Measurements from ENCODE around the gene PEAK3.
A peak's percentile ranks its signal among the peaks of the same experiment; 100 is the strongest.

PEAK3 gene

GRCh38 chr19:2271234-2272103 is 10.5 kb downstream of the PEAK3 start:
- ATAC-seq (no peak), DNase-seq (no peak)
- Mint-ChIP-seq H3K27ac (peak overlapping the region; percentile 91 to 100), H3K4me1 (peaks cover 56% of the 10 kb centered on the region), H3K9me3 (no peaks in the 10 kb centered on the region), H3K27me3 (no peaks in the 10 kb centered on the region), H3K4me3 (peak overlapping the region; percentile 84 to 90)

DNA sequence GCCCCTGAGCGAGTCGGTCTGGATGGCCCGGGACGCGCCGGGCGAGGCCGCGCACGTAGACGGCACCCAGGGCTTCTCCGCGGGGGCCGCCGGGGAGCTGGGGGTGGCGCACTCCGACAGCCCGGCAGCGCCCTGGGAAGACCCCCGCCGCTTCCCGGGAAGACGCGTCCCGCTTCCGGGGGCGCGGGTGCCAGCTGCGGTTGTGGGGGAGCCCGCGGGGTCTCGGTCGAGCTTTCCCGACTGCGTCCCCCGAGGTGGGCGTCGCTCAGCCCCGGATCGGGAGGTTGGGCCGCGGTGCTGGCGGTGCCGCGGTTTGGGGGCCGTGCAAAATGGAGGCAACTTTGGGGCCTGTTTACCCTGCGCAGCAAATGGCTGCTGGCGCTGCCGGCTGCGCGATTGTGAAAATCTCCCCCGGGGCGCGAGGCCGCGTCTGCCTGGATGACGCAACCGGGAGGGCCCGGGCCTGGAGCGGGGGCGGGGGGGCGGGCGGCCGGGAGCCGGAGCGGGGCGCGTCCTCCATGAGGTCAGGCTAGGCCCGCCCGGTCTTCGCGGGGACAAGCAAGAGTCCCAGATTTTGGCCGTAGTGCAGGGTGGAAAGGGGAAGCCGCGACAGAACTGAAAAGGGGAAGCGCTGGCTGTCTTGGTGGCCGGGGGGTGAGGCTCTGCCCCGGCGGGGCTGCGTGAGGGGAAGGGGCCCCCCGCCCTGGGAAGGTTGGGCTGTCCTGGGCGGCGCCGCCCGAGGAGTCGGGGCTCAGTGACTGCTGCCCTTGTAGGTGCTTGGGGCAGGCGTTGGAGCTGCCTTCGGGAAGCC is 11.3 kb downstream of the PEAK3 start:
- H3K9me3 Mint-ChIP-seq = no peaks in the 10 kb centered on the region
- H3K27ac Mint-ChIP-seq = peak overlapping the region; percentile 87 to 100
- H3K4me3 Mint-ChIP-seq = peak overlapping the region; percentile 84 to 90
- H3K4me1 Mint-ChIP-seq = peaks cover 61% of the 10 kb centered on the region
- H3K27me3 Mint-ChIP-seq = no peaks in the 10 kb centered on the region
- ATAC-seq = peak; percentile 39
- DNase-seq = peak; percentile 80 to 86

DNA sequence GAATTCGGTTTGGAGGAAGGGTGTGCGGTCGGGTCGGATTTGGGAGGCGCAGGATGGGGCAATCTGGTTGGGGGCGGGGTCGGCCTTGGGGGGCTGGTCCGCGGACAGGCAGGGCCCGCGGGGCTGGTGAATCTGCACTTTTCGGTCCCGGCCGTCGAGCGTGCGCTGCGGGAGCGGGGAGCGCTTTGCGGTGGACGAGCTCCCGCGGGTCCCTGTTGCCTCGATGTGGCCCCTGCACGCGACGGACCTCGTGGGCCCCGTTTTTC is 11.9 kb downstream of the PEAK3 start:
- Mint-ChIP-seq H3K4me1 (peaks cover 58% of the 10 kb centered on the region), H3K9me3 (no peaks in the 10 kb centered on the region), H3K27ac (peak overlapping the region; percentile 96 to 100), H3K4me3 (peak overlapping the region; percentile 84 to 90), H3K27me3 (no peaks in the 10 kb centered on the region)
- DNase-seq (peak in 1 of 2 donors; percentile 46), ATAC-seq (no peak)

- Mint-ChIP-seq H3K4me3 (peak overlapping the region; percentile 84 to 90), H3K27ac (peak overlapping the region; percentile 96 to 100), H3K27me3 (no peaks in the 10 kb centered on the region), H3K9me3 (no peaks in the 10 kb centered on the region), H3K4me1 (peaks cover 52% of the 10 kb centered on the region)
- peak; percentile 74 for ATAC-seq
- DNase-seq = peak; percentile 99 to 100
Measured at GRCh38 chr19:2269244-2270156, 12.5 kb downstream of the PEAK3 start.

- Mint-ChIP-seq H3K27me3 (no peaks in the 10 kb centered on the region), H3K9me3 (no peaks in the 10 kb centered on the region), H3K27ac (peak overlapping the region; percentile 61 to 82), H3K4me1 (peaks cover 46% of the 10 kb centered on the region), H3K4me3 (peak overlapping the region; percentile 84 to 90)
- ATAC-seq (peak; percentile 0), DNase-seq (no peak)
Measured at GRCh38 chr19:2268861-2269243, 13.1 kb downstream of the PEAK3 start.

GRCh38 chr19:2268480-2268830 is 13.5 kb downstream of the PEAK3 start:
- Mint-ChIP-seq H3K4me1 (peaks cover 42% of the 10 kb centered on the region), H3K27ac (peak overlapping the region in 1 of 2 donors; percentile 27), H3K27me3 (no peaks in the 10 kb centered on the region), H3K9me3 (no peaks in the 10 kb centered on the region), H3K4me3 (peak overlapping the region; percentile 84 to 90)
- no peak for ATAC-seq
- DNase-seq = no peak

DNA sequence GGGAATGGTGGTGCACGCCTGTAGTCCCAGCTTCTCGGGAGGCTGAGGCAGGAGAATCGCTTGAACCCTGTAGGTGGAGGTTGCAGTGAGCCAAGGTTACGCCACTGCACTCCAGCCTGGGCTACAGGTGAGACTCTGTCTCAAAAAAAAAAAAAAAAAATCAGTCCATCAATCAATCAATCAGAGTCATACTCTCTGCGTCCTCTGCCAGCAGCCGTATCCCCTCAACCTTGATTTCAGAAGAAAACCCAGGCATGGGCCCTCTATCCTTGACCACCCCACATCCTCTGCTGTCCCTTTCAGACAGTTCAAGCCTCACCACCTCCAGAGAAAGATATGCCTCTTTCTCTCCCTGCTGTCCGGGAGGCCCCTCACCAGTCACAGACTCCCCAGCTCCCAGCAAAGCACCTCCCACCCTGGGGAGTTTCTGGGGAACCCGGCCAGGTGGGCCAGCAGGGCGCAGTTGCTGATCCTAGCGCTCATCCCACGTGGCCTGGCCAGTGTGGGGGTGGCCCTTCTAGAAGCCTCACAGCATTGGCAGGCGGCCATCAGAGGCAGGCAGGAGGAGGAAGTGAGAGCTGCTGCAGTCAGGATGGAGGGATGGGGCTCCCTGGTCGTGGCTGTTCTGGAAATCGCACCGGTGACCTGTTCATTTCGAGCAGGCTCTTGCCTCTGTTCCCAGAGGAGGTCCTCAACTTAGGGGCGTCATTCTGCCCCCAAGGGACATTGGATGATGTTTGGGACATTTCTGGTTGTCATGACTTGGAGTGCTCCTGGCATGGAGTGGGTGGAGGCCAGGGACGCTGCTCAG is 15.6 kb downstream of the PEAK3 start:
- peak overlapping the region; percentile 37 to 89 for H3K27ac Mint-ChIP-seq
- DNase-seq (peak in 1 of 2 donors; percentile 52), ATAC-seq (peak; percentile 14)
- no peaks in the 10 kb centered on the region for H3K27me3 Mint-ChIP-seq
- H3K4me1 Mint-ChIP-seq = peaks cover 21% of the 10 kb centered on the region
- H3K9me3 Mint-ChIP-seq = no peaks in the 10 kb centered on the region
- H3K4me3 Mint-ChIP-seq = peak overlapping the region; percentile 44 to 56

GRCh38 chr19:2261438-2262172 is 20.4 kb downstream of the PEAK3 start:
- Mint-ChIP-seq H3K9me3 (no peaks in the 10 kb centered on the region), H3K4me3 (no peak overlapping the region), H3K4me1 (peaks cover 35% of the 10 kb centered on the region), H3K27me3 (no peaks in the 10 kb centered on the region), H3K27ac (no peak overlapping the region)
- ATAC-seq (peak; percentile 61), DNase-seq (peak; percentile 50 to 63)

GRCh38 chr19:2260341-2260805 is 21.6 kb downstream of the PEAK3 start:
- peaks cover 39% of the 10 kb centered on the region for H3K4me1 Mint-ChIP-seq
- no peaks in the 10 kb centered on the region for H3K27me3 Mint-ChIP-seq
- no peaks in the 10 kb centered on the region for H3K9me3 Mint-ChIP-seq
- no peak for ATAC-seq
- no peak for DNase-seq
- no peak overlapping the region for H3K4me3 Mint-ChIP-seq
- no peak overlapping the region for H3K27ac Mint-ChIP-seq

- no peaks in the 10 kb centered on the region for H3K9me3 Mint-ChIP-seq
- H3K4me3 Mint-ChIP-seq = peak overlapping the region in 1 of 2 donors; percentile 35
- peak overlapping the region in 1 of 2 donors; percentile 57 for H3K27ac Mint-ChIP-seq
- no peaks in the 10 kb centered on the region for H3K27me3 Mint-ChIP-seq
- DNase-seq (no peak), ATAC-seq (no peak)
- H3K4me1 Mint-ChIP-seq = peaks cover 43% of the 10 kb centered on the region
Measured at GRCh38 chr19:2259336-2259735, 22.6 kb downstream of the PEAK3 start.

- peak within 1 kb of the TSS; percentile 8 to 99 for H3K27ac Mint-ChIP-seq
Measured at GRCh38 chr19:2255982-2256685, 25.8 kb downstream of the PEAK3 start, which contains the start of gene JSRP1. Gene JSRP1 (minus strand): TSS chr19:2256417. CDS start chr19:2255314, 1,103 bp downstream.

DNA sequence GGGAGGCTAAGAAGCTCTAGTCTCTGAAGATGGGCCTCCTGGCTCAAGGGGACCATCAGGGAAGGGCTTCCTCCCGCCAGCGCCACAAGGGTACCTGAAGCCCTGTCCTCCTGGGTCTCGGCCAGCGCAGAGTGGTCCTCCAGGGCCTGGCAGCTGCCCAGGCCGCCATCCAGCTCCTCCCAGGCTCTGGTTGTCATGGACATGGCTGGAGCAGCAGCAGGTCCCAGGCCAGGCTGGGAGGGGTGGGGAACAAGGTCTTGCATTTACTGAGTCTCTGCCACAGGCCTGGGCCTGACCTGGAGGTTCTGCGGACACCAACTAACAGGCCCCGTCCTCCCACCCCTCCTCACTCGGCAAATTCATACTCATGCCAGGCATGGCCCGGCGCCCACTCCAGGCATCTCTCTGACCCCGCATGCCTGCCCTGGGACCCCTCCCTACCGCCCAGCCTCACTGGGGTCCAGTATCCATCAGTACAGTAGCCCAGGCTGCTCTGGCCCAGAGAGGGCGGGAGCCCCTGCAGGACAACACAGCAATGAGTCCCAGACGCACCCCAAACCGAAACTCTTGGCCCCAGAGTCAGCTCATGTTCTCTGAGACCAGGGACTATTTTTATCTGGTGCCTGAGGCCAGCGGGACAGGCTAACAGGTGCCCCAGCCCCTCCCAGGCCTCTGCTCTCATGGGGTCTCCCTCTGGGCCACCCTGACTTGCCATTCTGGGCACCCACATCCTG is 26.7 kb downstream of the PEAK3 start:
- H3K4me3 Mint-ChIP-seq = no peak overlapping the region
- DNase-seq (no peak), ATAC-seq (no peak)
- peaks cover 68% of the 10 kb centered on the region for H3K4me1 Mint-ChIP-seq
- peak overlapping the region in 1 of 2 donors; percentile 8 for H3K27ac Mint-ChIP-seq
- H3K27me3 Mint-ChIP-seq = peaks cover 23% of the 10 kb centered on the region
- no peaks in the 10 kb centered on the region for H3K9me3 Mint-ChIP-seq

More at GRCh38 chr19:2255982-2256685, 25.8 kb downstream of the PEAK3 start, which contains the start of gene JSRP1:
- peaks cover 64% of the 10 kb centered on the region for H3K4me1 Mint-ChIP-seq
- peak within 1 kb of the TSS; percentile 32 to 70 for H3K4me3 Mint-ChIP-seq
- ATAC-seq = no peak
- no peak for DNase-seq
- peaks cover 17% of the 10 kb centered on the region for H3K27me3 Mint-ChIP-seq
- no peaks in the 10 kb centered on the region for H3K9me3 Mint-ChIP-seq
